Breast epithelium (tissue), 4 donors: ENCODE measurements around the gene ALG3. TPM values are rescaled to one million over a fixed set of nuclear protein-coding genes. Genes with fewer than 3 reads are reported as not detected.

Source experiments
- DNase-seq, 2 donors: peaks; one replicate each; pipeline ENCODE4 v3.0.0-alpha.2; 2019; ENCODE audit warnings: low spot score in 2 of 2
- H3K27ac ChIP-seq, 2 donors: fragments of 200-600 bp; sonication (generic) in 1 of 2; one replicate each; pipeline ENCODE4 v1.5.1; 2016 to 2019; ENCODE audit warnings: mild to moderate bottlenecking in 1 of 2
- H3K27me3 ChIP-seq, 2 donors: fragments of 200-600 bp; sonication (generic) in 1 of 2; one replicate each; pipeline versions ENCODE4 v1.5.1 to v1.6.0; 2017 to 2019; ENCODE audit warnings: control low read depth in 1 of 2, mild to moderate bottlenecking in 1 of 2
- H3K36me3 ChIP-seq: fragments of 200-600 bp; one replicate; pipeline ENCODE4 v1.5.1; 2019
- H3K4me1 ChIP-seq, 2 donors: fragments of 200-600 bp; sonication (generic); one replicate each; pipeline ENCODE4 v1.5.1; 2016 to 2019; ENCODE audit warnings: control low read depth in 1 of 2
- H3K4me3 ChIP-seq, 3 donors: fragments of 200-600 bp; sonication (generic); 1 replicate in 2 of 3; 2 replicates in 1 of 3; pipeline ENCODE4 v1.5.1; 2016 to 2019; ENCODE audit warnings: mild to moderate bottlenecking in 3 of 3, moderate library complexity in 2 of 3
- H3K9me3 ChIP-seq, 2 donors: fragments of 200-600 bp; sonication (generic) in 1 of 2; one replicate each; pipeline ENCODE4 v1.5.1; 2016 to 2019; ENCODE audit warnings: control low read depth in 1 of 2
- POLR2A ChIP-seq: fragments of 450-650 bp; IDR thresholded peaks from one replicate; pipeline ENCODE4 v1.6.1; 2016; ENCODE audit warnings: antibody characterized with exemption, mild to moderate bottlenecking, moderate library complexity
- POLR2AphosphoS5 ChIP-seq, 3 donors: sonication (generic); formaldehyde crosslinking; IDR thresholded peaks; one replicate each; pipeline ENCODE4 v1.6.1; 2017; ENCODE audit warnings: antibody characterized with exemption in 3 of 3
- intact Hi-C: fragments of 100-400 bp; cut with DNase I; formaldehyde crosslinking; loops from one replicate; pipeline ENCODE4 v1.15.1; 2023; ENCODE audit warnings: low total_unique reads
- total RNA-seq, 3 donors: library from RNA; depleted of rRNA; stranded (reverse); fragments of >200 nt; gene quantifications; one replicate each; pipeline ENCODE4 v1.1.0, GENCODE V29; 2016
- TF ChIP-seq, protein P1 (sequence below), 3 donors: fragments of 450-650 bp; IDR thresholded peaks; one replicate each; pipeline ENCODE4 v1.5.1; 2016 to 2017; ENCODE audit warnings: antibody characterized with exemption in 3 of 3, mild to moderate bottlenecking in 3 of 3, moderate library complexity in 3 of 3

ALG3 gene
- total RNA-seq, 3 donors from 2014 or later, result 36.4 to 46.5 (median 42.6) TPM

DNA sequence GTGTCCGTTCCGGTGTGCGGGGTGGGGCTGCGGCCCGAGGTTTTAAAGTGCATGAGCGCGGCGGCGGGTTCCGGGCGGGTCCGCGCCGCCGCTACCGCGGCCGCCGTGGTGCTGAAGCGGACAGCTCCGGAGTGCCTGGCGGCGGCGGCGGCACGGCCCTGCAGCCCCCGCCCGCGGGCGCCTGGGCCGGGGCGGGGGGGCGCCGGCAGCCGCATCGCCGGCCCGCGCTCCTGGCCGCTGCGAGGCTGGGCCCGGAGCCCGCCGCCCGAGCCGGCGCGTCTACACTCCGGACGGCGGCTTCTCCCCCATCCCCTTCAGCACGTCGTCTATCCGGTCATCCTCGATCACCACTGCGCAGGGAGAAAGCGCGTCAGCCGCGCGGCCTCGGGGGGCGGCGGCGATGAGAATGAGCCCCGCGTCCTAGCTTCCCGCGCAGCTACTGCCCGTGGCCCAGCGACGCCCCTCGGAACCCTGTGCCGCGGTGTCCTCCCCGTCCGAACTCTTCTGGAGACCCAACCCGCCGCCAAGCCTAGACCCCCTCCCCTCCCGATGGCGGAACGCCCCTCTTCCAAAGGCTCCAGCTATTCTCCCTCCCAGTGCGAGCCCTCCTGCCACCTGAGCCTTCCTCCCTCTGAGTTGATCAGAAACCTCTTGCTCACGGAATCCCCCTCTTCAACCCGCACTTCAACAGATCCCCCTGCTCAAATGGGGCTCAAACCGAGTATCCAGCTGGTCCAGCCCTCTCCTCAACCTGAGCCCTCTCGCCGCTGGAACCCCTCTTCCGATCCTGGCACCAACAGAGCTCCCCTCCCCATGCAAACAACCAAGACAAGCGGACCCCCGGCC is 11.3 kb upstream of the ALG3 start:
- H3K9me3 ChIP-seq, result no peaks in the 10 kb centered on the region
- no peak for DNase-seq
- peaks cover 16 to 29% of the 10 kb centered on the region in 2 donors for H3K27me3 ChIP-seq
- H3K27ac ChIP-seq, result no peak overlapping the region
- H3K4me3 ChIP-seq, result peak overlapping the region in 2 of 3 donors; percentile 55 to 75
- TF ChIP-seq POLR2A (no peak), POLR2AphosphoS5 (IDR thresholded peaks at IDR 0.05) (no peak)
- TF ChIP-seq, protein P1, sequence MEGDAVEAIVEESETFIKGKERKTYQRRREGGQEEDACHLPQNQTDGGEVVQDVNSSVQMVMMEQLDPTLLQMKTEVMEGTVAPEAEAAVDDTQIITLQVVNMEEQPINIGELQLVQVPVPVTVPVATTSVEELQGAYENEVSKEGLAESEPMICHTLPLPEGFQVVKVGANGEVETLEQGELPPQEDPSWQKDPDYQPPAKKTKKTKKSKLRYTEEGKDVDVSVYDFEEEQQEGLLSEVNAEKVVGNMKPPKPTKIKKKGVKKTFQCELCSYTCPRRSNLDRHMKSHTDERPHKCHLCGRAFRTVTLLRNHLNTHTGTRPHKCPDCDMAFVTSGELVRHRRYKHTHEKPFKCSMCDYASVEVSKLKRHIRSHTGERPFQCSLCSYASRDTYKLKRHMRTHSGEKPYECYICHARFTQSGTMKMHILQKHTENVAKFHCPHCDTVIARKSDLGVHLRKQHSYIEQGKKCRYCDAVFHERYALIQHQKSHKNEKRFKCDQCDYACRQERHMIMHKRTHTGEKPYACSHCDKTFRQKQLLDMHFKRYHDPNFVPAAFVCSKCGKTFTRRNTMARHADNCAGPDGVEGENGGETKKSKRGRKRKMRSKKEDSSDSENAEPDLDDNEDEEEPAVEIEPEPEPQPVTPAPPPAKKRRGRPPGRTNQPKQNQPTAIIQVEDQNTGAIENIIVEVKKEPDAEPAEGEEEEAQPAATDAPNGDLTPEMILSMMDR (IDR thresholded peaks at IDR 0.05), result no peak
- H3K4me1 ChIP-seq, result peaks cover 0 to 20% of the 10 kb centered on the region in 2 donors
- H3K36me3 ChIP-seq, result no peaks in the 10 kb centered on the region
- intact Hi-C loops, result no loop called here

DNA sequence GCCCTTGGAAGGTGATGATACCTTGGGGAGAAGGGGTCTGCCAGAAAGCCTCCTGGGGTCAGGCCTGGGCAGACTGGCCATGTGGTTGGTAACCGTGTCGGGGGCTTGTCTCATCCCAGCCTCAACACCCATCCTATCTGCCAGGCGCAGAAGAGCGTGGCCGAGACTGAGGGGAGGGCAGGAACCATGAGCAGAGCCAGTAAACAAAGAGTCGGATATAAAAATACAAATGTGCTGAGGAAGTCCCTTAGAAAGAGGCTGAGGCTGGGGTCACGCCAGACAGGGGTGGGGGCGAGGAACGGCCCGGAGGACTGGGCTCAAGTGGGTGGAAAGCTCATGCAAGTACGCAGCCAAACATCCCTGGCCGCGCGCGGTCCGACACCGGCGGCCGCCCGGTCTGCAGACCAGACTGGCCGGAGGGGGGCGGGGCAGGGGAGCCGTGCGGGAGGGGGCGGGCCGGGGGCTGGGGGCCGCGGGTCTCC is 10.7 kb upstream of the ALG3 start:
- no peak overlapping the region for H3K27ac ChIP-seq
- intact Hi-C loops, result no loop called here
- no peaks in the 10 kb centered on the region for H3K36me3 ChIP-seq
- H3K9me3 ChIP-seq, result no peaks in the 10 kb centered on the region
- no peak for DNase-seq
- peak overlapping the region in 1 of 3 donors; percentile 75 for H3K4me3 ChIP-seq
- peaks cover 0 to 20% of the 10 kb centered on the region in 2 donors for H3K4me1 ChIP-seq
- TF ChIP-seq, protein P1 (IDR thresholded peaks at IDR 0.05), result no peak
- no peak for TF ChIP-seq POLR2A
- TF ChIP-seq POLR2AphosphoS5 (IDR thresholded peaks at IDR 0.05), result no peak
- peaks cover 16 to 25% of the 10 kb centered on the region in 2 donors for H3K27me3 ChIP-seq

DNA sequence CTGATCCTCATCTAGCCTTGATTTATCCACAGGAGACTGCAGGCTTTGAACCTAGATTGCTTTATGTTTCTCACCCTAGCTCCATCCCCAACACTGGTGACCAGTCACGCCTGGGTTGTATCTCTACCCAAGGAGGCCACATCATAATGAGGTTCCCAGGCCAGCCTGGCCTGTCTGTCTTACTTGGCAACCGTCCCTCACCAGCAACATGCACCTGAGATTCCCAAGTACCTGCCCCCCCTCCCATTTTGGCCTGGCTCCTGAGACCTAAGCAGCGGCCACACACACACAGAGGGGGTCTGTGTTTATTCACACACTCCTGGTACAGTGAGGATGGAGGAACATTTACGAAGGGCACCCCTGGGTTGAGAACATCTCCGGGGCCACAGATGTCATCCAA is 10.2 kb upstream of the ALG3 start:
- Histone ChIP-seq H3K36me3 (no peaks in the 10 kb centered on the region), H3K27ac (no peak overlapping the region), H3K4me3 (no peak overlapping the region), H3K4me1 (peaks cover 0 to 20% of the 10 kb centered on the region in 2 donors), H3K27me3 (peaks cover 16 to 21% of the 10 kb centered on the region in 2 donors), H3K9me3 (no peaks in the 10 kb centered on the region)
- DNase-seq, result no peak
- intact Hi-C loops, result no loop called here
- TF ChIP-seq POLR2AphosphoS5 (IDR thresholded peaks at IDR 0.05), result no peak
- no peak for TF ChIP-seq POLR2A
- TF ChIP-seq, protein P1 (IDR thresholded peaks at IDR 0.05), result no peak

DNA sequence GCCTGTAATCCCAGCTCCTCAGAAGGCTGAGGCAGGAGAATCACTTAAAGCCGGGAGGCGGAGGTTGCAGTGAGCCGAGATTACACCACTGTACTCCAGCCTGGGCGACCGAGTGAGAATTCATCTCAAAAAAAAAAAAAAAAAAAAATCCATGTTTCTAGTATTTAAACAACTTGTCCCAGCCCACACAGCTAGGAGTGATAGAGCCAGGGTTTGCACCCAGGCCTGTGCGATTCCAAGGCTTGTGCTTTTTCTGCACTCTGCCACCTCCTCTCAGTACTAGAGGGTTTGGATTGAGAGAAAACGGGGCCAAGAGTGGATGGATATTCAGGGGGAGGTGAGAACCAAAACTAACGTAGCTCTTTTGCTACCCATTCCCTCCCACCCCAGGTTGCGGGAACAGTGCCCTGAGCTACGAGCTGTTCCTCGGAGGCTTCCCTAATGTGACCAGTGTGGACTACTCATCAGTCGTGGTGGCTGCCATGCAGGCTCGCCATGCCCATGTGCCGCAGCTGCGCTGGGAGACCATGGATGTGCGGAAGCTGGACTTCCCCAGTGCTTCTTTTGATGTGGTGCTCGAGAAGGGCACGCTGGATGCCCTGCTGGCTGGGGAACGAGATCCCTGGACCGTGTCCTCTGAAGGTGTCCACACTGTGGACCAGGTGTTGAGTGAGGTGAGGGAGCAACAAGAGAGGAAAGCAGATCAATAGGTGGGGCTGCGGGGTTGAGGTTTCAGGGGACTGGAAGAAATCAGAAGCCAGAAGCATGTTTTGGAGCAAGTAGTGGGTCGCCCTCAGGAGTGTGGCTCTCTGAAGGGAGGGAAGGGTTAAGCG is 8.5 kb upstream of the ALG3 start:
- Histone ChIP-seq H3K27me3 (peaks cover 9 to 14% of the 10 kb centered on the region in 2 donors), H3K27ac (no peak overlapping the region), H3K36me3 (no peaks in the 10 kb centered on the region), H3K4me1 (peaks cover 0 to 17% of the 10 kb centered on the region in 2 donors), H3K4me3 (no peak overlapping the region), H3K9me3 (no peaks in the 10 kb centered on the region)
- TF ChIP-seq, protein P1 (IDR thresholded peaks at IDR 0.05), result no peak
- no peak for TF ChIP-seq POLR2AphosphoS5 (IDR thresholded peaks at IDR 0.05)
- TF ChIP-seq POLR2A, result no peak
- no peak for DNase-seq
- intact Hi-C loops, result no loop called here
